Mesenchymal stem cell (in vitro differentiated cells and primary cell): Measurements from ENCODE around the gene CD300A.

Source experiments
- DNase-seq: peaks from one replicate; pipeline ENCODE4 v3.0.0-alpha.2; 2013
- H2AFZ ChIP-seq: one replicate; pipeline ENCODE4 v1.6.1; 2013; ENCODE audit warnings: low read depth, mild to moderate bottlenecking, control low read depth, inconsistent platforms, low read length, moderate library complexity
- H2AK5ac ChIP-seq: 2 replicates; pipeline ENCODE4 v1.6.1; 2013; ENCODE audit warnings: low read length, moderate library complexity, mild to moderate bottlenecking, inconsistent platforms; ENCODE audit not compliant: severe bottlenecking
- H2BK120ac ChIP-seq: one replicate; pipeline ENCODE4 v1.6.1; 2013; ENCODE audit warnings: low read depth, mild to moderate bottlenecking, inconsistent platforms, low read length, moderate library complexity
- H2BK12ac ChIP-seq, 2 experiments: one replicate each; pipeline ENCODE4 v1.6.1; 2013; ENCODE audit warnings: inconsistent platforms in 2 of 2, low read length in 2 of 2, mild to moderate bottlenecking in 2 of 2, moderate library complexity in 2 of 2, control low read depth in 1 of 2
- H2BK15ac ChIP-seq: one replicate; pipeline ENCODE4 v1.6.1; 2013; ENCODE audit warnings: mild to moderate bottlenecking, low read depth, inconsistent platforms; ENCODE audit not compliant: poor library complexity, severe bottlenecking
- H2BK5ac ChIP-seq: 2 replicates; pipeline ENCODE4 v1.6.1; 2013; ENCODE audit warnings: low read depth, mild to moderate bottlenecking, low read length, control low read depth, inconsistent platforms; ENCODE audit not compliant: poor library complexity, severe bottlenecking
- H3K14ac ChIP-seq, 2 experiments: one replicate each; pipeline ENCODE4 v1.6.1; 2013; ENCODE audit warnings: inconsistent platforms in 2 of 2, low read length in 2 of 2, control low read depth in 1 of 2, mild to moderate bottlenecking in 1 of 2, moderate library complexity in 1 of 2
- H3K18ac ChIP-seq, 2 experiments: one replicate each; pipeline ENCODE4 v1.6.1; 2013; ENCODE audit warnings: inconsistent platforms in 2 of 2, low read length in 2 of 2, control low read depth in 1 of 2, low read depth in 1 of 2, mild to moderate bottlenecking in 1 of 2
- H3K23ac ChIP-seq, 2 experiments: one replicate each; pipeline ENCODE4 v1.6.1; 2013; ENCODE audit warnings: inconsistent platforms in 2 of 2, low read length in 2 of 2, mild to moderate bottlenecking in 2 of 2, moderate library complexity in 2 of 2, control low read depth in 1 of 2
- H3K27ac ChIP-seq: 2 replicates; pipeline ENCODE4 v1.5.1; 2013; ENCODE audit warnings: mild to moderate bottlenecking, moderate library complexity, low read length, control low read depth, inconsistent platforms; ENCODE audit not compliant: poor library complexity, severe bottlenecking
- H3K27me3 ChIP-seq, 2 experiments: 2 replicates each; pipeline versions ENCODE4 v1.6.1 to v1.7.0; 2013; ENCODE audit warnings: low read length in 2 of 2, mild to moderate bottlenecking in 2 of 2, moderate library complexity in 2 of 2, control low read depth in 1 of 2, inconsistent platforms in 1 of 2; ENCODE audit not compliant: control insufficient read depth in 1 of 2, insufficient read depth in 1 of 2
- H3K36me3 ChIP-seq, 2 experiments: 2 replicates each; pipeline versions ENCODE4 v1.6.1 to v1.7.0; 2013; ENCODE audit warnings: low read length in 2 of 2, control low read depth in 1 of 2, inconsistent platforms in 1 of 2, low read depth in 1 of 2, mild to moderate bottlenecking in 1 of 2; ENCODE audit not compliant: insufficient read depth in 2 of 2, control insufficient read depth in 1 of 2
- H3K4ac ChIP-seq, 2 experiments: one replicate each; pipeline ENCODE4 v1.6.1; 2013; ENCODE audit warnings: inconsistent platforms in 2 of 2, low read length in 2 of 2, mild to moderate bottlenecking in 2 of 2, moderate library complexity in 2 of 2, control low read depth in 1 of 2, low read depth in 1 of 2
- H3K4me1 ChIP-seq: 2 replicates; pipeline ENCODE4 v1.6.1; 2013; ENCODE audit warnings: low read depth, low read length, control low read depth; ENCODE audit not compliant: control insufficient read depth, insufficient read depth
- H3K4me2 ChIP-seq: 2 replicates; pipeline ENCODE4 v1.6.1; 2013; ENCODE audit warnings: low read length, mild to moderate bottlenecking, inconsistent platforms; ENCODE audit not compliant: poor library complexity, severe bottlenecking
- H3K4me3 ChIP-seq, 2 experiments: 2 replicates each; pipeline versions ENCODE4 v1.5.1 to v1.7.0; 2013; ENCODE audit warnings: low read length in 2 of 2, mild to moderate bottlenecking in 2 of 2, control low read depth in 1 of 2, low read depth in 1 of 2; ENCODE audit not compliant: insufficient read depth in 1 of 2
- H3K79me1 ChIP-seq: replicated peaks from 2 replicates; pipeline ENCODE4 v1.6.1; 2013; ENCODE audit warnings: mild to moderate bottlenecking, control low read depth, low read length, inconsistent platforms; ENCODE audit not compliant: poor library complexity, severe bottlenecking
- H3K9ac ChIP-seq: 2 replicates; pipeline ENCODE4 v1.7.0; 2013; ENCODE audit warnings: mild to moderate bottlenecking, low read length, moderate library complexity
- H3K9me3 ChIP-seq: 2 replicates; pipeline ENCODE4 v1.7.0; 2013; ENCODE audit warnings: mild to moderate bottlenecking, low read length; ENCODE audit not compliant: control insufficient read depth
- H4K8ac ChIP-seq: one replicate; pipeline ENCODE4 v1.6.1; 2013; ENCODE audit warnings: inconsistent platforms, mild to moderate bottlenecking, low read length, moderate library complexity
- H4K91ac ChIP-seq: one replicate; pipeline ENCODE4 v1.6.1; 2013; ENCODE audit warnings: mild to moderate bottlenecking, low read length, inconsistent platforms
- WGBS: methylation state at CpG from one replicate; pipeline ENCODE4 v1.1.7; 2013; ENCODE audit warnings: mixed read lengths; 5-methylcytosine and 5-hydroxymethylcytosine counted together

Gene CD300A

DNA sequence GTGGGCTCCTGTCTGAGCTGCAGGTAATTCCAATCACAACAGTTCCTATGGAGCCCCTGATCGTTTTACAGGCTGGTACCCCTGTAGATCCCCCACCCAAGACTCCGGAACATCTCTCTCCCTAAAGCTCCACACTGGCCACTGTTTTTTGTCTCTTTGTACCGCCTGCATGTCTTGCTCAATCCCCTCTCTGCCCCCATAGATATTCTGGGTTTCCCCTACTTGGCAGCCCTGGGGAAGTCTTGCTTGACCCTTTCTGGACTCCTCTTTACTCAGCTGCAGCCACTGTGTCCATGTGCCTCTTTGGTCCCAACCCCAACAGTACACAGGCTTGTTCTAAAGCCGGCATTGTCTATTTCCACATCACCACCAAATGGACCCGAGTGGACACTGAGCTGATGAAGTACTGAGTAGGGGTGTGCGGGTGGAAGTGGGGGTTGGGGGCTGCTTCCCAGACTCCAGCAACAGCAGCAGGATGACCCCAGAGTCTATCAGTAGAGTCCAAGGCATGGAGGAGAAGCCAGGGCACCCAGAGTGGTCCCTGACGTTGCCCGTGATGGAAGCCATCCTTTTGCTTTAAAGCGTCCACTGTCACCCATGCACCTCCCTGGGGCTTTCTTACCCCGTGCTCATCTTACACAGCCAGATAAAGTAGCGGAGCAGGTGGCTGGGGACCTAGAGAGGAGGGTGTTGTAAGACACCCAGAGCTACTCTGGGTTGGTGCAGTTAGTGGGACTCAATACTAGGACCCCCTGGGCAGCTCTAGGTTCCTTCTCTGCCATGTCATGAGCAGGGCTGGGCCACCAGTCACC, 58.4 kb downstream of the CD300A start:
- no peak for DNase-seq
- peaks cover 19% of the 10 kb centered on the region for H3K9me3 ChIP-seq
- no peak overlapping the region for H3K4ac ChIP-seq
- H4K91ac ChIP-seq, result no peak overlapping the region
- no peak overlapping the region for H3K14ac ChIP-seq
- H2AK5ac ChIP-seq, result no peak overlapping the region
- no peak overlapping the region for H3K18ac ChIP-seq
- no peak overlapping the region for H2BK15ac ChIP-seq
- WGBS, result 71% methylated on average over 10 of the region's 11 CpGs
- H2BK5ac ChIP-seq, result no peak overlapping the region
- no peaks in the 10 kb centered on the region for H3K4me1 ChIP-seq
- no peak overlapping the region for H3K4me2 ChIP-seq
- no peaks in the 10 kb centered on the region for H3K79me1 ChIP-seq
- no peak overlapping the region for H3K27ac ChIP-seq
- no peak overlapping the region for H2AFZ ChIP-seq
- no peak overlapping the region for H4K8ac ChIP-seq
- H3K36me3 ChIP-seq, result no peaks in the 10 kb centered on the region
- no peak overlapping the region for H3K23ac ChIP-seq
- no peak overlapping the region for H2BK120ac ChIP-seq
- no peak overlapping the region for H2BK12ac ChIP-seq
- H3K27me3 ChIP-seq, result peaks cover 0 to 16% of the 10 kb centered on the region in 2 experiments
- no peak overlapping the region for H3K4me3 ChIP-seq
- H3K9ac ChIP-seq, result no peak overlapping the region

GRCh38 chr17:74525465-74525725, 59.0 kb downstream of the CD300A start:
- Histone ChIP-seq H3K4ac (no peak overlapping the region), H2BK12ac (no peak overlapping the region), H2BK15ac (no peak overlapping the region), H3K9me3 (peaks cover 19% of the 10 kb centered on the region), H2AFZ (no peak overlapping the region), H3K4me3 (no peak overlapping the region), H3K23ac (no peak overlapping the region), H3K27me3 (peaks cover 0 to 21% of the 10 kb centered on the region in 2 experiments), H3K79me1 (no peaks in the 10 kb centered on the region), H3K4me2 (no peak overlapping the region), H3K14ac (no peak overlapping the region), H2BK5ac (no peak overlapping the region), H3K27ac (no peak overlapping the region), H3K18ac (no peak overlapping the region), H2AK5ac (no peak overlapping the region), H3K4me1 (no peaks in the 10 kb centered on the region), H2BK120ac (no peak overlapping the region), H4K8ac (no peak overlapping the region), H4K91ac (no peak overlapping the region), H3K36me3 (no peaks in the 10 kb centered on the region), H3K9ac (no peak overlapping the region)
- WGBS, result 100% methylated on average over 1 of the region's 1 CpG
- DNase-seq, result no peak

GRCh38 chr17:74525781-74526288, 59.4 kb downstream of the CD300A start:
- H2BK5ac ChIP-seq, result no peak overlapping the region
- no peak overlapping the region for H3K9ac ChIP-seq
- H3K14ac ChIP-seq, result no peak overlapping the region
- H4K8ac ChIP-seq, result no peak overlapping the region
- no peak overlapping the region for H4K91ac ChIP-seq
- H3K27me3 ChIP-seq, result peaks cover 0 to 24% of the 10 kb centered on the region in 2 experiments
- H3K36me3 ChIP-seq, result no peaks in the 10 kb centered on the region
- H3K23ac ChIP-seq, result no peak overlapping the region
- no peaks in the 10 kb centered on the region for H3K4me1 ChIP-seq
- H2AFZ ChIP-seq, result no peak overlapping the region
- no peak overlapping the region for H2BK120ac ChIP-seq
- no peak overlapping the region for H2BK15ac ChIP-seq
- peaks cover 19% of the 10 kb centered on the region for H3K9me3 ChIP-seq
- no peak overlapping the region for H3K18ac ChIP-seq
- H2AK5ac ChIP-seq, result no peak overlapping the region
- H3K4me2 ChIP-seq, result no peak overlapping the region
- H3K79me1 ChIP-seq, result no peaks in the 10 kb centered on the region
- H3K27ac ChIP-seq, result no peak overlapping the region
- H2BK12ac ChIP-seq, result no peak overlapping the region
- no peak overlapping the region for H3K4ac ChIP-seq
- H3K4me3 ChIP-seq, result no peak overlapping the region
- DNase-seq, result no peak
- WGBS, result 84% methylated on average over 14 of the region's 14 CpGs

GRCh38 chr17:74526681-74527080, 60.2 kb downstream of the CD300A start:
- Histone ChIP-seq H3K14ac (no peak overlapping the region), H4K91ac (no peak overlapping the region), H3K27me3 (peaks cover 0 to 32% of the 10 kb centered on the region in 2 experiments), H2AFZ (no peak overlapping the region), H3K4ac (no peak overlapping the region), H2AK5ac (no peak overlapping the region), H3K9ac (no peak overlapping the region), H2BK5ac (no peak overlapping the region), H4K8ac (no peak overlapping the region), H3K36me3 (no peaks in the 10 kb centered on the region), H2BK120ac (no peak overlapping the region), H3K4me1 (no peaks in the 10 kb centered on the region), H3K79me1 (no peaks in the 10 kb centered on the region), H2BK15ac (no peak overlapping the region), H3K23ac (no peak overlapping the region), H3K4me2 (no peak overlapping the region), H2BK12ac (no peak overlapping the region), H3K9me3 (peaks cover 19% of the 10 kb centered on the region), H3K4me3 (no peak overlapping the region), H3K27ac (no peak overlapping the region), H3K18ac (no peak overlapping the region)
- WGBS, result 68% methylated on average over 2 of the region's 3 CpGs
- no peak for DNase-seq
